Astrocyte of the spinal cord (primary cell): Measurements from ENCODE around the gene PKP4.

ENCODE experiments used
- DNase-seq: peaks from one replicate; pipeline ENCODE4 v3.0.0; 2011; ENCODE audit warnings: low read depth, low spot score
- H3K4me3 ChIP-seq: 2 replicates; pipeline ENCODE4 v1.5.1; 2011; ENCODE audit warnings: low read depth, mild to moderate bottlenecking, low read length, moderate library complexity
- CTCF ChIP-seq: IDR thresholded peaks from 2 replicates; pipeline ENCODE4 v1.5.1; 2012; ENCODE audit warnings: low read depth, mild to moderate bottlenecking, low read length, inconsistent platforms
- in situ Hi-C: cut with HindIII; loops from 2 replicates; pipeline ENCODE4 v1.10.0; 2017; ENCODE audit warnings: low sequenced_read_pairs

The PKP4 gene, protein sequence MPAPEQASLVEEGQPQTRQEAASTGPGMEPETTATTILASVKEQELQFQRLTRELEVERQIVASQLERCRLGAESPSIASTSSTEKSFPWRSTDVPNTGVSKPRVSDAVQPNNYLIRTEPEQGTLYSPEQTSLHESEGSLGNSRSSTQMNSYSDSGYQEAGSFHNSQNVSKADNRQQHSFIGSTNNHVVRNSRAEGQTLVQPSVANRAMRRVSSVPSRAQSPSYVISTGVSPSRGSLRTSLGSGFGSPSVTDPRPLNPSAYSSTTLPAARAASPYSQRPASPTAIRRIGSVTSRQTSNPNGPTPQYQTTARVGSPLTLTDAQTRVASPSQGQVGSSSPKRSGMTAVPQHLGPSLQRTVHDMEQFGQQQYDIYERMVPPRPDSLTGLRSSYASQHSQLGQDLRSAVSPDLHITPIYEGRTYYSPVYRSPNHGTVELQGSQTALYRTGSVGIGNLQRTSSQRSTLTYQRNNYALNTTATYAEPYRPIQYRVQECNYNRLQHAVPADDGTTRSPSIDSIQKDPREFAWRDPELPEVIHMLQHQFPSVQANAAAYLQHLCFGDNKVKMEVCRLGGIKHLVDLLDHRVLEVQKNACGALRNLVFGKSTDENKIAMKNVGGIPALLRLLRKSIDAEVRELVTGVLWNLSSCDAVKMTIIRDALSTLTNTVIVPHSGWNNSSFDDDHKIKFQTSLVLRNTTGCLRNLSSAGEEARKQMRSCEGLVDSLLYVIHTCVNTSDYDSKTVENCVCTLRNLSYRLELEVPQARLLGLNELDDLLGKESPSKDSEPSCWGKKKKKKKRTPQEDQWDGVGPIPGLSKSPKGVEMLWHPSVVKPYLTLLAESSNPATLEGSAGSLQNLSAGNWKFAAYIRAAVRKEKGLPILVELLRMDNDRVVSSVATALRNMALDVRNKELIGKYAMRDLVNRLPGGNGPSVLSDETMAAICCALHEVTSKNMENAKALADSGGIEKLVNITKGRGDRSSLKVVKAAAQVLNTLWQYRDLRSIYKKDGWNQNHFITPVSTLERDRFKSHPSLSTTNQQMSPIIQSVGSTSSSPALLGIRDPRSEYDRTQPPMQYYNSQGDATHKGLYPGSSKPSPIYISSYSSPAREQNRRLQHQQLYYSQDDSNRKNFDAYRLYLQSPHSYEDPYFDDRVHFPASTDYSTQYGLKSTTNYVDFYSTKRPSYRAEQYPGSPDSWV

DNA sequence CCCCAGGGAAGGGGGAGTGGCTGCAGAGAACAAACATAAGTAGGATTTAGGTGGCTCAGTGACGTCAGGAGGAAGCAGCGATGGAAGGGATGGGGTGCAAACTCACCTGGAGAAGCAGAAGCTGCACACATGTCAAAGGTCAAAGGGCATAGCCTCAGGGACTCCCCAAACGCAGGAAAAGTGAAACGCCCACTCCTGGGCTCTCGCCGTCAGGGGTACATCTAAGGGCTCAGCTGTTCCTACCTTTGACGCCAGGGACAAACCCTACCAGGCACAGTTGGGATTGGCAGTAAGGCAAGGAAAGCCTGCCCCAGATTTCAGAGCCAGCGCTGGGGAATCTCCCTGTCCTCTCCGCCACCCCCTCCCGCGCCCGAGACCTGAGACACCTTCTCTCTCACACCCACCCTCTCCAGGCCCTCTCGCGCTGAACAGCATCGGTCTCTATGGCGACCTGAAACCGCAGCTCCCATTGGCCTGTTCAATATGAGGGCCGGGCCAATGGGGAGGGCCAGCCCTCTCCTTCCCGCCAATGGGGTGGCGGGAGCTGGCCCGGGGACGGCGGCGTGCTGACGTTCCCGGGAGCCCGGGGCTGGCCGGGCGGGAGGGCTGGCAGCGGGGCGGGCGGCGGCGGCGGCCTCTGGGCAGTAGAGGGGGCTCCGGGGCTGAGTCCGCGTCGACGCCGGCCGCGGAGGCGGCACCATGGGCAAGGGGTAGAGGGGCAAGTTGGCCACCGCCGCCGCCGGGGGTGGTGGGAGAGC, at the start of gene PKP4, which contains the start of gene CCDC148:
Gene PKP4, plus strand, starts transcription at position 644 of the 758 bp plus-strand sequence. CDS start 76,233 bp downstream, outside the sequence.
Gene CCDC148, minus strand, starts transcription at position 445 of the 758 bp plus-strand sequence. Its CDS starts 314 bp downstream, at position 131.
- peak; percentile 3 for TF ChIP-seq CTCF
- peak within 1 kb of the TSS; percentile 76 for H3K4me3 ChIP-seq
- DNase-seq, result peak; percentile 94
- in situ Hi-C loops, result no loop called here

GRCh38 chr2:158407031-158407430, 49.7 kb upstream of the PKP4 start:
- no peak overlapping the region for H3K4me3 ChIP-seq
- in situ Hi-C loops, result no loop called here
- no peak for TF ChIP-seq CTCF
- no peak for DNase-seq

GRCh38 chr2:158410132-158410531, 46.6 kb upstream of the PKP4 start:
- no peak for DNase-seq
- H3K4me3 ChIP-seq, result no peak overlapping the region
- in situ Hi-C loops, result no loop called here
- no peak for TF ChIP-seq CTCF

- in situ Hi-C loops, result no loop called here
- no peak overlapping the region for H3K4me3 ChIP-seq
- no peak for TF ChIP-seq CTCF
- DNase-seq, result no peak
These were observed 45.0 kb upstream of the PKP4 start for GRCh38 chr2:158411748-158412147.

GRCh38 chr2:158412206-158412605, 44.5 kb upstream of the PKP4 start:
- H3K4me3 ChIP-seq, result no peak overlapping the region
- TF ChIP-seq CTCF, result no peak
- in situ Hi-C loops, result no loop called here
- DNase-seq, result peak; percentile 47
